Esophagus (tissue), 2 donors: ENCODE results near the gene THEM4. TPM values are rescaled to one million over a fixed set of nuclear protein-coding genes. Genes with fewer than 3 reads are reported as not detected.
"Not testable (repeated sequence)": the region's sequence is repeated elsewhere in the genome, so short reads cannot be mapped to it uniquely, and the experiment has no call there.

ENCODE experiments used
- H3K27ac ChIP-seq, 2 donors: one replicate each; pipeline ENCODE4 v1.5.1; 2013; ENCODE audit warnings: low read depth in 2 of 2, mild to moderate bottlenecking in 2 of 2, inconsistent platforms in 1 of 2, low read length in 1 of 2, moderate library complexity in 1 of 2
- H3K27me3 ChIP-seq, 2 donors: one replicate each; pipeline ENCODE4 v1.6.1; 2013; ENCODE audit warnings: low read length in 2 of 2, control low read depth in 1 of 2, mild to moderate bottlenecking in 1 of 2; ENCODE audit not compliant: insufficient read depth in 2 of 2, control insufficient read depth in 1 of 2
- H3K36me3 ChIP-seq, 2 donors: one replicate each; pipeline ENCODE4 v1.6.1; 2013; ENCODE audit warnings: low read length in 1 of 2; ENCODE audit not compliant: control insufficient read depth in 2 of 2, insufficient read depth in 2 of 2
- H3K4me1 ChIP-seq, 2 donors: one replicate each; pipeline ENCODE4 v1.6.1; 2013; ENCODE audit warnings: low read length in 1 of 2; ENCODE audit not compliant: control insufficient read depth in 2 of 2, insufficient read depth in 2 of 2
- H3K4me3 ChIP-seq, 2 donors: one replicate each; pipeline ENCODE4 v1.5.1; 2013; ENCODE audit warnings: low read length in 2 of 2, mild to moderate bottlenecking in 2 of 2, low read depth in 1 of 2, moderate library complexity in 1 of 2
- H3K9me3 ChIP-seq, 2 donors: one replicate each; pipeline ENCODE4 v1.6.1; 2013; ENCODE audit warnings: mild to moderate bottlenecking in 2 of 2, low read depth in 1 of 2, low read length in 1 of 2, moderate library complexity in 1 of 2; ENCODE audit not compliant: control insufficient read depth in 2 of 2, insufficient read depth in 1 of 2
- WGBS, 2 donors: extraction: QIAGEN DNeasy Blood & Tissue Kit; methylation state at CpG; one replicate each; pipeline ENCODE4 v1.1.7; 2013; 5-methylcytosine and 5-hydroxymethylcytosine counted together
- polyA plus RNA-seq, 2 donors: library from polyadenylated mRNA; stranded (reverse); fragments of 200-250 nt; gene quantifications; one replicate each; pipeline ENCODE4 v1.2.3, GENCODE V29; 2013
- donor health status: healthy with polysubstance abuse.
- donor health status: Bipolar disorder and iron deficiency.

THEM4 gene
- polyA plus RNA-seq, 2 donors = 5.5 to 7.2 TPM

DNA sequence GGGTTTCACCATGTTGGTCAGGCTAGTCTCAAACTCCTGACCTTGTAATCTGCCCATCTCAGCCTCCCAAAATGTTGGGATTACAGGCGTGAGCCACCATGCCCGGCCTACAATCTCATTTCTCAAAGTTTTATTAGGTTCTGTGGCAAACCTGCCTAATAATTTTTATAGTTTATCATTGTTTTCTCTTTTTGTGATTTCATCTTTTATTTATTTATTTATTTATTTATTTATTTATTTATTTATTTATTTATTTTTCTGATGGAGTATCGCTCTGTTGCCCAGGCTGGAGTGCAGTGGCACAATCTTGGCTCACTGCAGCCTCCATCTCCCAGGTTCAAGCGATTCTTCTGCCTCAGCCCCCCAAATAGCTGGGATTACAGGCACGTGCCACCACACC, 24.4 kb downstream of the THEM4 start:
- H3K4me1 ChIP-seq, H3K36me3 ChIP-seq, H3K9me3 ChIP-seq, H3K27ac ChIP-seq, H3K4me3 ChIP-seq, H3K27me3 ChIP-seq: not testable (repeated sequence)
- 99% methylated on average over 5 of the region's 5 CpGs for WGBS, 2 donors

DNA sequence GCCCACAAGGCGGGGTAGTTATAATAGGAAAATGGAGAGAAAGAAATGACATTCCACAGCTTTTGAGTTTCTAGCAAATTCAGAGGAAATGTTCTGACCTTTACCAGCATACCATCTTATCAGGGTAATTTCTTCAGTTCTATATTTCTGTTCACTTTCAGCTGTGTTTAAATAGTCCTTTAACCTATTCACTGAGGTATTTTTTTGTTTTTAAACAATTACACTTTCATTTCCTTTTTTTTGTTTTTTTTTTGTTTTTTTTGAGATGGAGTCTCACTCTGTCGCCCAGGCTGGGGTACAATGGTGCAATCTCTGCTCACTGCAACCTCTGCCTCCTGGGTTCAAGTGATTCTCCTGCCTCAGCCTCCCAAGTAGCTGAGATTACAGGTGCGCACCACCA, 24.9 kb downstream of the THEM4 start:
- not testable (repeated sequence) for H3K27me3 ChIP-seq, H3K9me3 ChIP-seq, H3K27ac ChIP-seq, H3K4me1 ChIP-seq, H3K4me3 ChIP-seq, H3K36me3 ChIP-seq
- WGBS, 2 donors = 96 to 99% methylated on average over 3 of the region's 3 CpGs

GRCh38 chr1:151883898-151884297, 25.4 kb downstream of the THEM4 start:
- not testable (repeated sequence) for H3K27me3 ChIP-seq, H3K27ac ChIP-seq, H3K36me3 ChIP-seq, H3K4me1 ChIP-seq, H3K4me3 ChIP-seq, H3K9me3 ChIP-seq
- 84 to 98% methylated on average over 4 of the region's 4 CpGs for WGBS, 2 donors

DNA sequence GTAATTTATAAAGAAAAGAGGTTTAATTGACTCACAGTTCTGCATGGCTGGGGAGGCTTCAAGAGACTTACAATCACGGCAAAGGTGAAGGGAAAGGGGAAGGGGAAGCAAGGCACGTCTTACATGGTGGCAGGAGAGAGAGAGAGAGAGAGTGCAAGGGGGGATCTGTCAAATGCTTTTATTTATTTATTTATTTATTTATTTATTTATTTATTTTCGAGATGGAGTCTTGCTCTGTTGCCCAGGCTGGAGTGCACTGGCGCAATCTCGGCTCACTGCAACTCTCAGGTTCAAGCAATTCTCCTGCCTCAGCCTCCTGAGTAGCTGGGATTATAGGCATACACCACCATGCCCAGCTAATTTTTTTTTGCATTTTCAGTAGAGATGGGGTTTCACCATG, 26.4 kb downstream of the THEM4 start:
- not testable (repeated sequence) for H3K9me3 ChIP-seq, H3K27ac ChIP-seq, H3K27me3 ChIP-seq, H3K4me3 ChIP-seq, H3K4me1 ChIP-seq, H3K36me3 ChIP-seq
- 92 to 99% methylated on average over 5 of the region's 5 CpGs for WGBS, 2 donors

- WGBS, 2 donors = 91 to 96% methylated on average over 2 of the region's 2 CpGs
- no peak overlapping the region for H3K27ac ChIP-seq
- H3K4me3 ChIP-seq = no peak overlapping the region
- H3K36me3 ChIP-seq = peaks cover 0 to 2% of the 10 kb centered on the region in 2 donors
- no peaks in the 10 kb centered on the region for H3K27me3 ChIP-seq
- no peaks in the 10 kb centered on the region for H3K4me1 ChIP-seq
- H3K9me3 ChIP-seq = no peaks in the 10 kb centered on the region
Observed at GRCh38 chr1:151882466-151882865, 26.8 kb downstream of the THEM4 start.

GRCh38 chr1:151881479-151881878, 27.8 kb downstream of the THEM4 start:
- WGBS, 2 donors = 47 to 50% methylated on average over 2 of the region's 2 CpGs
- no peaks in the 10 kb centered on the region for H3K27me3 ChIP-seq
- H3K27ac ChIP-seq = no peak overlapping the region
- no peak overlapping the region for H3K4me3 ChIP-seq
- H3K36me3 ChIP-seq = peaks cover 0 to 2% of the 10 kb centered on the region in 2 donors
- H3K4me1 ChIP-seq = no peaks in the 10 kb centered on the region
- H3K9me3 ChIP-seq = no peaks in the 10 kb centered on the region

DNA sequence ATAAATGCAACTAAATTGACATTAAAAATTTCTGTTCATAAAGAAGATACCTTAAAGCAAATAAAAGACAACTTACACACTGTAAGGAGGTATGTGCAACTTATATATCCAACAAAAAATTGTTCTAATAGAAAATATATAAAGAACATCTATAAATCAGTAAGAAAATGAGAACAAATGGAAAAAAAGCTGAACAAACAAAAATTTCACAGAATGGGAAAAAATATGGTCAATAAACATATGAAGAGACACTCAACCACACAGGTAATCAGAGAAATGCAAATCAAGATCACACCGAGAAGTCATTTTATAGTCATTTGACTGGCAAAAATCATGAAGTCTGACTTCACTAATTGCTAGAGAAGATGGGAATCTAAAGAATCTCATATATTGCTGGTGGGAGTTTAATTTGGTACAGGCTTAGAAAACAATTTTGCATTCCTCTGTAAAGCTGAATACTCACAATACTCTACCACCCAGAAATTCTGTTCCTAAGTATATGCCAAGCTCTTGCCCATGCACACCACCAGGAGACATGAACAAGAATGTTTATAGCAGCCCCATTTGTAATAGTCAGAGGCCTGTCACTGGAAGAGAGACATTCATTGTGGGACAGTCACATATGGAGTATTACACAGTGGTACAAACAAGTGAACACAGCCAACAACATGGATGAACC, 33.8 kb downstream of the THEM4 start:
- no peaks in the 10 kb centered on the region for H3K27me3 ChIP-seq
- no peak overlapping the region for H3K27ac ChIP-seq
- WGBS, 2 donors = 86 to 97% methylated on average over 1 of the region's 1 CpG
- peaks cover 0 to 2% of the 10 kb centered on the region in 2 donors for H3K4me1 ChIP-seq
- H3K36me3 ChIP-seq = peaks cover 0 to 5% of the 10 kb centered on the region in 2 donors
- H3K4me3 ChIP-seq = no peak overlapping the region
- H3K9me3 ChIP-seq = no peaks in the 10 kb centered on the region

GRCh38 chr1:151872776-151873175, 36.5 kb downstream of the THEM4 start:
- not testable (repeated sequence) for H3K4me3 ChIP-seq, H3K27ac ChIP-seq, H3K4me1 ChIP-seq, H3K9me3 ChIP-seq, H3K36me3 ChIP-seq, H3K27me3 ChIP-seq
- WGBS, 2 donors = 78 to 85% methylated on average over 9 of the region's 9 CpGs

DNA sequence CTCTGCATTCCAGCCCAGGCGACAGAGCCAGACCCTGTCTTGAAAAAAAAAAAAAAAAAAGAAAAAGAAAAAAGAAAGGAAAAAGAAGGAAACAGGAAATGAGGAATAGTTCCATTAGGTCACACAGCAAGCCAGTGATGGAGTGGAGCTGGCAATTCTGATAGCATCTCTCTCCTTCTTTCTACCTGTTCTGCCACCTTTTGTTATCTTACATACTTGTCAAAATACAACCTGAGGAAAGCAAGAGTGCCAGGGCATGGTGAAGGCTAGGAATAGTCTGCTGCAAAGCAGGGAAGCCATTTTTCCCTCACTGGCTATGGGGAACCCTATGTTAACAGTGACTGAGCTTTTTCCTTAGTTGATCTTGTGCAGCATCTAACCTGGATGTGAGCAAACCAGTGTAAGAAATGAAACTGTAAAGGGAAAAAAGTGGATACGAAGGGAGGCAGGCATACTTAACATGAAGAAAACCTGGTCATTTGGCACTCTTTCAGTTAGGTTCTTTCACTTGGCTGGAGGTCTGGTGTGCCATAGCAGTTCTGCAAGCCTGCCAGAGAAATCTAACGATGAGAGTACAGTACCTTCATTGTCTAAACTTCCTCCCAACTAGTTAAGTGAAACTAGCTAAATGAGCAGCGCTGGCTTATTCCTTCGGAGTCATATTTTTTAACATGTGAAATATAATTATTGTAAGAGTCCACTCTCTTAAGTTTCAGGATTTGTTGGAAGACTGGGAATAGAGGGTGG, 37.9 kb downstream of the THEM4 start:
- peaks cover 0 to 2% of the 10 kb centered on the region in 2 donors for H3K4me1 ChIP-seq
- H3K4me3 ChIP-seq = no peak overlapping the region
- WGBS, 2 donors = 54 to 64% methylated on average over 5 of the region's 5 CpGs
- H3K36me3 ChIP-seq = peaks cover 0 to 3% of the 10 kb centered on the region in 2 donors
- no peaks in the 10 kb centered on the region for H3K9me3 ChIP-seq
- no peaks in the 10 kb centered on the region for H3K27me3 ChIP-seq
- no peak overlapping the region for H3K27ac ChIP-seq

- H3K36me3 ChIP-seq = peaks cover 0 to 5% of the 10 kb centered on the region in 2 donors
- H3K27me3 ChIP-seq = no peaks in the 10 kb centered on the region
- no peak overlapping the region for H3K4me3 ChIP-seq
- no peak overlapping the region for H3K27ac ChIP-seq
- WGBS, 2 donors = 31 to 43% methylated on average over 3 of the region's 3 CpGs
- peaks cover 0 to 7% of the 10 kb centered on the region in 2 donors for H3K4me1 ChIP-seq
- no peaks in the 10 kb centered on the region for H3K9me3 ChIP-seq
Observed at GRCh38 chr1:151868486-151868885, 40.8 kb downstream of the THEM4 start.
